NCI-H69 (cell line): Measurements from ENCODE around the gene AGRN.
"Not testable (repeated sequence)": the region's sequence is repeated elsewhere in the genome, so short reads cannot be mapped to it uniquely, and the experiment has no call there.

Experiments used
- DNase-seq: peaks from one replicate; lab custom pipeline; 2025; lab: John Stamatoyannopoulos, UW

AGRN gene

GRCh38 chr1:1092149-1092855 is 72.4 kb downstream of the AGRN start:
- no peak for DNase-seq

GRCh38 chr1:1092894-1093609 is 73.1 kb downstream of the AGRN start:
- no peak for DNase-seq

- no peak for DNase-seq
These were observed 73.7 kb downstream of the AGRN start for GRCh38 chr1:1093610-1093943.

GRCh38 chr1:1094981-1095380 is 75.1 kb downstream of the AGRN start:
- DNase-seq, result no peak

- not testable (repeated sequence) for DNase-seq
These were observed 76.2 kb downstream of the AGRN start for GRCh38 chr1:1096136-1096535.

- DNase-seq, result no peak
These were observed 78.9 kb downstream of the AGRN start for GRCh38 chr1:1098681-1099421.

- no peak for DNase-seq
These were observed 79.7 kb downstream of the AGRN start for GRCh38 chr1:1099506-1100183.

- DNase-seq, result no peak
These were observed 80.4 kb downstream of the AGRN start for GRCh38 chr1:1100296-1100695.

GRCh38 chr1:1101503-1101902 is 81.6 kb downstream of the AGRN start:
- DNase-seq, result no peak

GRCh38 chr1:1104152-1104551 is 84.2 kb downstream of the AGRN start:
- not testable (repeated sequence) for DNase-seq
